HFFc6 (cell line): ENCODE results near the gene SLC2A13. TPM values are rescaled to one million over a fixed set of nuclear protein-coding genes. Genes with fewer than 3 reads are reported as not detected.
"Not testable (repeated sequence)": the region's sequence is repeated elsewhere in the genome, so short reads cannot be mapped to it uniquely, and the experiment has no call there.

ENCODE experiments used
- DNase-seq: peaks from one replicate; pipeline ENCODE4 v3.0.0-alpha.2; 2018
- H3K27ac Mint-ChIP-seq: 2 replicates; pipeline ENCODE4 v1.8.0; 2020; ENCODE audit warnings: mild to moderate bottlenecking, mixed read lengths
- H3K27me3 Mint-ChIP-seq: 2 replicates; pipeline ENCODE4 v1.8.0; 2021; ENCODE audit warnings: mild to moderate bottlenecking, moderate library complexity, mixed read lengths; ENCODE audit not compliant: insufficient read depth
- H3K36me3 Mint-ChIP-seq: 2 replicates; pipeline ENCODE4 v1.8.0; 2021; ENCODE audit warnings: low read depth, mixed read lengths
- H3K4me1 Mint-ChIP-seq: 2 replicates; pipeline ENCODE4 v1.8.0; 2020; ENCODE audit warnings: low read depth, mixed read lengths
- H3K4me3 Mint-ChIP-seq: 2 replicates; pipeline ENCODE4 v1.8.0; 2020; ENCODE audit warnings: mild to moderate bottlenecking, moderate library complexity, mixed read lengths
- H3K9me3 Mint-ChIP-seq: 2 replicates; pipeline ENCODE4 v1.8.0; 2020; ENCODE audit warnings: mild to moderate bottlenecking, mixed read lengths
- total RNA-seq, 6 experiments: library from RNA; stranded (reverse); fragmentation: NEBNext Ultra II Directional; extraction: Animal tissue kit (Norgen Biotek cat#: 25700); gene quantifications; 2 replicates in 1 of 6; 3 replicates in 5 of 6; pipeline ENCODE4 v1.2.3, GENCODE V29; 2021
- TF ChIP-seq, protein P1 (sequence below): fragments of 200-600 bp; sonication (generic); IDR thresholded peaks from 2 replicates; pipeline ENCODE4 v1.5.0; 2021; ENCODE audit warnings: antibody characterized with exemption, mild to moderate bottlenecking

Gene SLC2A13
- total RNA-seq, 6 experiments from 2014 or later: 2.3 to 3.3 (median 2.9) TPM

GRCh38 chr12:40032433-40033241 is 73.2 kb downstream of the SLC2A13 start:
- H3K9me3 Mint-ChIP-seq: no peaks in the 10 kb centered on the region; the same call in 1 of the 2 replicates
- H3K36me3 Mint-ChIP-seq: no peaks in the 10 kb centered on the region
- H3K27me3 Mint-ChIP-seq: no peaks in the 10 kb centered on the region; the same call in 1 of the 2 replicates
- H3K4me3 Mint-ChIP-seq: no peak overlapping the region
- TF ChIP-seq, protein P1, sequence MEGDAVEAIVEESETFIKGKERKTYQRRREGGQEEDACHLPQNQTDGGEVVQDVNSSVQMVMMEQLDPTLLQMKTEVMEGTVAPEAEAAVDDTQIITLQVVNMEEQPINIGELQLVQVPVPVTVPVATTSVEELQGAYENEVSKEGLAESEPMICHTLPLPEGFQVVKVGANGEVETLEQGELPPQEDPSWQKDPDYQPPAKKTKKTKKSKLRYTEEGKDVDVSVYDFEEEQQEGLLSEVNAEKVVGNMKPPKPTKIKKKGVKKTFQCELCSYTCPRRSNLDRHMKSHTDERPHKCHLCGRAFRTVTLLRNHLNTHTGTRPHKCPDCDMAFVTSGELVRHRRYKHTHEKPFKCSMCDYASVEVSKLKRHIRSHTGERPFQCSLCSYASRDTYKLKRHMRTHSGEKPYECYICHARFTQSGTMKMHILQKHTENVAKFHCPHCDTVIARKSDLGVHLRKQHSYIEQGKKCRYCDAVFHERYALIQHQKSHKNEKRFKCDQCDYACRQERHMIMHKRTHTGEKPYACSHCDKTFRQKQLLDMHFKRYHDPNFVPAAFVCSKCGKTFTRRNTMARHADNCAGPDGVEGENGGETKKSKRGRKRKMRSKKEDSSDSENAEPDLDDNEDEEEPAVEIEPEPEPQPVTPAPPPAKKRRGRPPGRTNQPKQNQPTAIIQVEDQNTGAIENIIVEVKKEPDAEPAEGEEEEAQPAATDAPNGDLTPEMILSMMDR: no peak
- no peak overlapping the region for H3K27ac Mint-ChIP-seq
- DNase-seq: no peak
- H3K4me1 Mint-ChIP-seq: no peaks in the 10 kb centered on the region

GRCh38 chr12:40031965-40032364 is 73.9 kb downstream of the SLC2A13 start:
- no peak overlapping the region for H3K27ac Mint-ChIP-seq
- no peaks in the 10 kb centered on the region; the same call in 1 of the 2 replicates for H3K27me3 Mint-ChIP-seq
- H3K36me3 Mint-ChIP-seq: no peaks in the 10 kb centered on the region
- no peak overlapping the region for H3K4me3 Mint-ChIP-seq
- TF ChIP-seq, protein P1: no peak
- H3K9me3 Mint-ChIP-seq: no peaks in the 10 kb centered on the region; the same call in 1 of the 2 replicates
- no peaks in the 10 kb centered on the region for H3K4me1 Mint-ChIP-seq
- no peak for DNase-seq

- not testable (repeated sequence) for DNase-seq, H3K4me3 Mint-ChIP-seq, H3K27me3 Mint-ChIP-seq, H3K4me1 Mint-ChIP-seq, H3K36me3 Mint-ChIP-seq, H3K9me3 Mint-ChIP-seq, H3K27ac Mint-ChIP-seq
Measured at GRCh38 chr12:40030970-40031369, 74.9 kb downstream of the SLC2A13 start.

- no peaks in the 10 kb centered on the region; the same call in 1 of the 2 replicates for H3K27me3 Mint-ChIP-seq
- no peak for DNase-seq
- H3K9me3 Mint-ChIP-seq: no peaks in the 10 kb centered on the region; the same call in 1 of the 2 replicates
- no peaks in the 10 kb centered on the region for H3K4me1 Mint-ChIP-seq
- no peak overlapping the region for H3K27ac Mint-ChIP-seq
- H3K36me3 Mint-ChIP-seq: no peaks in the 10 kb centered on the region
- no peak overlapping the region for H3K4me3 Mint-ChIP-seq
- TF ChIP-seq, protein P1: no peak
Measured at GRCh38 chr12:40028296-40028695, 77.6 kb downstream of the SLC2A13 start.

GRCh38 chr12:40022850-40023249 is 83.0 kb downstream of the SLC2A13 start:
- DNase-seq: no peak
- Mint-ChIP-seq H3K36me3 (no peaks in the 10 kb centered on the region), H3K9me3 (no peaks in the 10 kb centered on the region), H3K27ac (no peak overlapping the region), H3K4me3 (no peak overlapping the region), H3K4me1 (no peaks in the 10 kb centered on the region), H3K27me3 (no peaks in the 10 kb centered on the region; the same call in 1 of the 2 replicates)
- TF ChIP-seq, protein P1: no peak

- no peak overlapping the region for H3K4me3 Mint-ChIP-seq
- H3K27me3 Mint-ChIP-seq: no peaks in the 10 kb centered on the region; the same call in 1 of the 2 replicates
- DNase-seq: no peak
- TF ChIP-seq, protein P1: no peak
- H3K4me1 Mint-ChIP-seq: no peaks in the 10 kb centered on the region
- H3K27ac Mint-ChIP-seq: no peak overlapping the region
- H3K9me3 Mint-ChIP-seq: no peaks in the 10 kb centered on the region
- no peaks in the 10 kb centered on the region for H3K36me3 Mint-ChIP-seq
Measured at GRCh38 chr12:40020261-40020691, 85.6 kb downstream of the SLC2A13 start.
